Measurements from ENCODE around the gene CCNB2. TPM values are rescaled to one million over a fixed set of nuclear protein-coding genes. Genes with fewer than 3 reads are reported as not detected.

The CCNB2 gene
- polyA plus RNA-seq, 1 donor (not counting 4 experiments of a cell fraction or from before 2014, with no cell fraction given) = 36.9 TPM

- TF ChIP-seq EZH2 (IDR thresholded peaks at IDR 0.05; ENCODE audit: low read length) (no peak), CTCF (optimal IDR thresholded peaks at IDR 0.05 in 1 of 3, IDR thresholded peaks at IDR 0.05 in 1 of 3, conservative IDR thresholded peaks at IDR 0.05 in 1 of 3; ENCODE audit: extremely low read depth in 1 of 3, insufficient read depth in 2 of 3, low read length in 3 of 3) (no peak)
- Histone ChIP-seq H3K4me2 (ENCODE audit: control insufficient read depth, extremely low read depth, insufficient read depth, low read depth, low read length) (no peak overlapping the region), H4K20me1 (ENCODE audit: control insufficient read depth, extremely low read depth, insufficient read depth, low read length) (no peaks in the 10 kb centered on the region), H3K79me2 (ENCODE audit: control insufficient read depth, insufficient read depth, low read length) (peaks cover 1% of the 10 kb centered on the region), H3K9me1 (ENCODE audit: control insufficient read depth, extremely low read depth, insufficient read depth, low read length) (no peaks in the 10 kb centered on the region), H3K4me3 (ENCODE audit: control insufficient read depth in 2 of 3, extremely low read depth in 1 of 3, insufficient read depth in 2 of 3, low read depth in 1 of 3, low read length in 3 of 3) (no peak overlapping the region), H3K9me3 (ENCODE audit: control insufficient read depth, low read depth, low read length) (no peaks in the 10 kb centered on the region), H3K27ac (ENCODE audit: control insufficient read depth, insufficient read depth, low read length) (no peak overlapping the region), H2AFZ (ENCODE audit: control insufficient read depth, low read length) (no peak overlapping the region), H3K4me1 (ENCODE audit: control insufficient read depth, extremely low read depth, insufficient read depth, low read length) (peaks cover 4% of the 10 kb centered on the region), H3K27me3 (ENCODE audit: control insufficient read depth, extremely low read depth, insufficient read depth, low read length) (no peaks in the 10 kb centered on the region), H3K9ac (ENCODE audit: control insufficient read depth, extremely low read depth, insufficient read depth, low read length) (no peak overlapping the region), H3K36me3 (ENCODE audit: control insufficient read depth in 2 of 2, extremely low read depth in 1 of 2, insufficient read depth in 2 of 2, low read length in 2 of 2) (peaks cover 5 to 39% of the 10 kb centered on the region in 2 experiments)
- dilution Hi-C loops (cut with MboI; ENCODE audit: extremely low pct_ligation_motif_present, low sequenced_read_pairs) = no loop called here
- DNase-seq (ENCODE audit: low read depth, low spot score) (no peak), FAIRE-seq (no peak)
Observed at GRCh38 chr15:59111251-59111650, 6.3 kb downstream of the CCNB2 start.

DNA sequence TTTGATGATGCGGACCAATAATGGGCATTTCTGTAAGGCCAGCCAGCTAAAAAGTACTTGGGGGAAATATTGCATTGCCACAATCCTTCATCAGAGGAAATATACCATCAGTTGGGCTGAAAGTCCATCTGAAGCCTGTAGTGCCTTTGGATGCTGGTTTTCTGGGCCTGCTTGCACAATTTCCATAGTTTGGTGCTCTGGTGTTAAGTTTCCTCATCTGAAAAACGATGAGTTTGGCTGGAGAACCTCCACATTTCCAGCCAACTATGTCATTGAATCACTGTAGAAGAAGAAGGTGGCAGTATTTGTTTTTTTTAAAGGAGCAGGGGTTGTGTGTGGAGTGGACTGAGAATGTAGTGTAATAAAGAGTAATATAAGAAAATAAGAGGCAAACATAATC lies 10.1 kb downstream of the CCNB2 start:
- Histone ChIP-seq H3K36me3 (ENCODE audit: control insufficient read depth in 2 of 2, extremely low read depth in 1 of 2, insufficient read depth in 2 of 2, low read length in 2 of 2) (peaks cover 12 to 54% of the 10 kb centered on the region in 2 experiments), H3K4me3 (ENCODE audit: control insufficient read depth in 2 of 3, extremely low read depth in 1 of 3, insufficient read depth in 2 of 3, low read depth in 1 of 3, low read length in 3 of 3) (no peak overlapping the region), H4K20me1 (ENCODE audit: control insufficient read depth, extremely low read depth, insufficient read depth, low read length) (no peaks in the 10 kb centered on the region), H2AFZ (ENCODE audit: control insufficient read depth, low read length) (no peak overlapping the region), H3K27me3 (ENCODE audit: control insufficient read depth, extremely low read depth, insufficient read depth, low read length) (no peaks in the 10 kb centered on the region), H3K4me1 (ENCODE audit: control insufficient read depth, extremely low read depth, insufficient read depth, low read length) (no peaks in the 10 kb centered on the region), H3K9ac (ENCODE audit: control insufficient read depth, extremely low read depth, insufficient read depth, low read length) (no peak overlapping the region), H3K4me2 (ENCODE audit: control insufficient read depth, extremely low read depth, insufficient read depth, low read depth, low read length) (no peak overlapping the region), H3K79me2 (ENCODE audit: control insufficient read depth, insufficient read depth, low read length) (no peaks in the 10 kb centered on the region), H3K9me3 (ENCODE audit: control insufficient read depth, low read depth, low read length) (no peaks in the 10 kb centered on the region), H3K9me1 (ENCODE audit: control insufficient read depth, extremely low read depth, insufficient read depth, low read length) (no peaks in the 10 kb centered on the region), H3K27ac (ENCODE audit: control insufficient read depth, insufficient read depth, low read length) (no peak overlapping the region)
- TF ChIP-seq CTCF (optimal IDR thresholded peaks at IDR 0.05 in 1 of 3, IDR thresholded peaks at IDR 0.05 in 1 of 3, conservative IDR thresholded peaks at IDR 0.05 in 1 of 3; ENCODE audit: extremely low read depth in 1 of 3, insufficient read depth in 2 of 3, low read length in 3 of 3) (no peak), EZH2 (IDR thresholded peaks at IDR 0.05; ENCODE audit: low read length) (no peak)
- DNase-seq (ENCODE audit: low read depth, low spot score) = no peak
- dilution Hi-C loops (cut with MboI; ENCODE audit: extremely low pct_ligation_motif_present, low sequenced_read_pairs) = no loop called here
- no peak for FAIRE-seq

Measured in keratinocyte (primary cell).